SK-N-SH (cell line): Measurements from ENCODE around the gene SHTN1. TPM values are rescaled to one million over a fixed set of nuclear protein-coding genes. Genes with fewer than 3 reads are reported as not detected.

ENCODE experiments used
- CTCF ChIA-PET: fragments of 300-600, 350-600 bp; formaldehyde crosslinking; extraction: SDS; loops from one replicate; lab custom pipeline; 2021; lab: Yijun Ruan, JAX
- POLR2A ChIA-PET: fragments of 350-600 bp; sonication (Branson Sonifier 250); formaldehyde crosslinking; extraction: SDS; loops from one replicate; lab custom pipeline; 2020; ENCODE audit warnings: antibody characterized with exemption, inconsistent platforms; lab: Yijun Ruan, JAX
- DNase-seq: peaks from one replicate; pipeline ENCODE4 v3.0.0; 2012
- H2AFZ ChIP-seq: fragments of 200-600 bp; sonication (generic); 2 replicates; pipeline ENCODE4 v1.8.1; 2016; ENCODE audit warnings: antibody characterized with exemption, mild to moderate bottlenecking, low read depth
- H3F3A ChIP-seq: fragments of 200-600 bp; sonication (generic); replicated peaks from 2 replicates; pipeline ENCODE3; 2016; ENCODE audit warnings: antibody characterized with exemption, mild to moderate bottlenecking; ENCODE audit not compliant: insufficient read depth
- H3K27ac ChIP-seq, 2 experiments: fragments of 200-500 bp in 1 of 2; fragments of 200-600 bp in 1 of 2; sonication (Bioruptor generic) in 1 of 2; sonication (generic), shearing (Covaris generic) in 1 of 2; 2 replicates each; pipeline versions ENCODE4 v1.5.1 to v1.6.1; 2014 to 2016; ENCODE audit warnings: low read depth in 2 of 2, inconsistent platforms in 1 of 2, low read length in 1 of 2, mild to moderate bottlenecking in 1 of 2, mixed read lengths in 1 of 2
- H3K27me3 ChIP-seq: fragments of 200-600 bp; sonication (generic), shearing (Covaris generic); 2 replicates; pipeline ENCODE4 v1.6.1; 2016; ENCODE audit warnings: mixed run types; ENCODE audit not compliant: insufficient read depth
- H3K36me3 ChIP-seq, 2 experiments: fragments of 200-500 bp in 1 of 2; fragments of 200-600 bp in 1 of 2; sonication (Bioruptor generic) in 1 of 2; sonication (generic) in 1 of 2; replicated peaks in 1 of 2; 2 replicates each; pipeline versions ENCODE3 to v1.5.1; 2014 to 2016; ENCODE audit warnings: low read length in 1 of 2, mild to moderate bottlenecking in 1 of 2; ENCODE audit not compliant: insufficient read depth in 2 of 2, control insufficient read depth in 1 of 2
- H3K4me1 ChIP-seq, 2 experiments: fragments of 200-500 bp in 1 of 2; fragments of 200-600 bp in 1 of 2; sonication (Bioruptor generic) in 1 of 2; sonication (generic), shearing (Covaris generic) in 1 of 2; 2 replicates each; pipeline versions ENCODE4 v1.5.1 to v1.6.1; 2014 to 2016; ENCODE audit warnings: low read depth in 1 of 2, low read length in 1 of 2, mixed run types in 1 of 2; ENCODE audit not compliant: insufficient read depth in 2 of 2, control insufficient read depth in 1 of 2
- H3K4me2 ChIP-seq: fragments of 200-600 bp; sonication (generic), shearing (Covaris generic); 2 replicates; pipeline ENCODE4 v1.6.1; 2017; ENCODE audit warnings: mixed run types
- H3K4me3 ChIP-seq, 2 experiments: fragments of 200-500 bp in 1 of 2; fragments of 200-600 bp in 1 of 2; sonication (Bioruptor generic) in 1 of 2; sonication (generic), shearing (Covaris generic) in 1 of 2; 2 replicates each; pipeline versions ENCODE4 v1.5.1 to v1.8.1; 2014 to 2016; ENCODE audit warnings: low read depth in 2 of 2, inconsistent platforms in 1 of 2, low read length in 1 of 2, mild to moderate bottlenecking in 1 of 2, mixed read lengths in 1 of 2, moderate library complexity in 1 of 2
- H3K79me2 ChIP-seq: fragments of 200-600 bp; sonication (generic); 2 replicates; pipeline ENCODE4 v1.8.1; 2017; ENCODE audit warnings: mild to moderate bottlenecking; ENCODE audit not compliant: insufficient read depth
- H3K9ac ChIP-seq: fragments of 200-600 bp; sonication (generic); 2 replicates; pipeline ENCODE4 v1.6.1; 2017; ENCODE audit warnings: mixed run types
- H3K9me2 ChIP-seq: fragments of 200-600 bp; sonication (generic); 2 replicates; pipeline ENCODE4 v1.6.1; 2017; ENCODE audit warnings: mixed run types
- H3K9me3 ChIP-seq: fragments of 200-600 bp; sonication (generic); 2 replicates; pipeline ENCODE4 v1.6.1; 2017; ENCODE audit warnings: mixed run types, mild to moderate bottlenecking, moderate library complexity
- H4K20me1 ChIP-seq: fragments of 200-600 bp; sonication (generic); 2 replicates; pipeline ENCODE4 v1.6.1; 2017; ENCODE audit warnings: mild to moderate bottlenecking, mixed run types; ENCODE audit not compliant: insufficient read depth
- CHD2 ChIP-seq: fragments of 150-350 bp; IDR thresholded peaks from 2 replicates; pipeline ENCODE4 v1.6.1; 2018; ENCODE audit warnings: low read length; ENCODE audit not compliant: partially characterized antibody
- ELF1 ChIP-seq: IDR thresholded peaks from 2 replicates; pipeline ENCODE4 v1.4.0; 2012
- EZH2phosphoT487 ChIP-seq: fragments of 200-600 bp; sonication (generic); IDR thresholded peaks from 2 replicates; pipeline ENCODE4 v1.6.1; 2017; ENCODE audit warnings: low read depth, mixed run types, mild to moderate bottlenecking, antibody characterized with exemption, moderate library complexity, borderline replicate concordance
- FOSL2 ChIP-seq: IDR thresholded peaks from 2 replicates; pipeline ENCODE4 v1.4.0; 2012; ENCODE audit warnings: low read depth, mild to moderate bottlenecking, moderate library complexity, borderline replicate concordance
- GABPA ChIP-seq: IDR thresholded peaks from 2 replicates; pipeline ENCODE4 v1.4.0; 2012; ENCODE audit warnings: low read depth, mild to moderate bottlenecking
- IRF3 ChIP-seq: fragments of 150-350 bp; IDR thresholded peaks from 2 replicates; pipeline ENCODE4 v1.6.1; 2016; ENCODE audit warnings: mild to moderate bottlenecking, low read depth, low read length
- JUND ChIP-seq: IDR thresholded peaks from 2 replicates; pipeline ENCODE4 v1.4.0; 2012
- MAX ChIP-seq: IDR thresholded peaks from 2 replicates; pipeline ENCODE4 v1.4.0; 2012; ENCODE audit warnings: low read depth
- MEF2A ChIP-seq: IDR thresholded peaks from 2 replicates; pipeline ENCODE4 v1.4.0; 2012; ENCODE audit warnings: low read depth, borderline replicate concordance
- MXI1 ChIP-seq: IDR thresholded peaks from 2 replicates; pipeline ENCODE4 v1.6.1; 2012; ENCODE audit warnings: mild to moderate bottlenecking, low read depth, low read length, improper control_type of control experiment
- NFIC ChIP-seq: IDR thresholded peaks from 2 replicates; pipeline ENCODE4 v1.4.0; 2012; ENCODE audit warnings: borderline replicate concordance
- NRF1 ChIP-seq: IDR thresholded peaks from 2 replicates; pipeline ENCODE4 v1.6.1; 2012; ENCODE audit warnings: low read depth, mild to moderate bottlenecking, low read length
- PBX3 ChIP-seq: IDR thresholded peaks from 2 replicates; pipeline ENCODE4; 2012
- POLR2AphosphoS5 ChIP-seq: IDR thresholded peaks from 2 replicates; pipeline ENCODE4 v1.6.1; 2012; ENCODE audit warnings: low read depth, low read length
- RAD21 ChIP-seq: IDR thresholded peaks from 2 replicates; pipeline ENCODE4 v1.6.1; 2012; ENCODE audit warnings: mild to moderate bottlenecking, low read length
- RCOR1 ChIP-seq: fragments of 150-350 bp; IDR thresholded peaks from 2 replicates; pipeline ENCODE4 v1.6.1; 2017; ENCODE audit warnings: antibody characterized with exemption, low read length
- RXRA ChIP-seq: IDR thresholded peaks from 2 replicates; pipeline ENCODE4 v1.4.0; 2012; ENCODE audit warnings: low read depth, mild to moderate bottlenecking, borderline replicate concordance
- SMC3 ChIP-seq: IDR thresholded peaks from 2 replicates; pipeline ENCODE4 v1.6.1; 2012; ENCODE audit warnings: low read depth, low read length, improper control_type of control experiment
- TAF1 ChIP-seq: IDR thresholded peaks from 2 replicates; pipeline ENCODE4 v1.6.1; 2012; ENCODE audit warnings: low read depth, mild to moderate bottlenecking, low read length, moderate library complexity, borderline replicate concordance
- TCF12 ChIP-seq: IDR thresholded peaks from 2 replicates; pipeline ENCODE4 v1.4.0; 2012
- USF1 ChIP-seq: IDR thresholded peaks from 2 replicates; pipeline ENCODE4 v1.4.0; 2012; ENCODE audit warnings: low read depth, borderline replicate concordance
- USF2 ChIP-seq: fragments of 150-350 bp; IDR thresholded peaks from 2 replicates; pipeline ENCODE4 v1.6.1; 2017; ENCODE audit warnings: antibody characterized with exemption, low read length, low read depth, borderline replicate concordance
- ZBTB33 ChIP-seq: IDR thresholded peaks from 2 replicates; pipeline ENCODE4 v1.4.0; 2012; ENCODE audit warnings: low read depth, borderline replicate concordance
- WGBS: methylation state at CpG from one replicate; pipeline ENCODE4 v1.1.6; 2017; ENCODE audit warnings: low lambda C conversion rate; 5-methylcytosine and 5-hydroxymethylcytosine counted together
- polyA plus RNA-seq, 3 experiments: library from polyadenylated mRNA; depleted of rRNA; stranded (reverse); fragments of >200 nt; gene quantifications; 2 replicates each; pipeline ENCODE4 v1.2.3, GENCODE V29; 2012

The SHTN1 gene
- polyA plus RNA-seq, 1 of the 3 experiments (the other 2 are of a cell fraction): 5.2 TPM

- H3K4me1 ChIP-seq: peaks cover 0 to 12% of the 10 kb centered on the region in 2 experiments; a peak in 2 of 4 replicates
- no peaks in the 10 kb centered on the region for H3K9me2 ChIP-seq
- no peaks in the 10 kb centered on the region for H3K79me2 ChIP-seq
- POLR2A ChIA-PET: no interaction called here
- H3K9me3 ChIP-seq: no peaks in the 10 kb centered on the region
- H3K4me3 ChIP-seq: no peak overlapping the region
- no peak for TF ChIP-seq EZH2phosphoT487
- no peak for TF ChIP-seq ELF1
- TF ChIP-seq JUND: peak; percentile 29; the same call in 1 of the 2 replicates
- TF ChIP-seq POLR2AphosphoS5: no peak
- TF ChIP-seq IRF3: no peak
- no peak for TF ChIP-seq ZBTB33
- no peak for TF ChIP-seq RCOR1
- peak; percentile 66 for TF ChIP-seq PBX3
- no peak for TF ChIP-seq MEF2A
- TF ChIP-seq MAX: no peak
- TF ChIP-seq RXRA: no peak
- no peak for TF ChIP-seq TCF12
- TF ChIP-seq USF1: no peak
- no peak for TF ChIP-seq GABPA
- no peak for TF ChIP-seq TAF1
- TF ChIP-seq RAD21: no peak
- no peak for TF ChIP-seq CHD2
- no peak for TF ChIP-seq SMC3
- no peak for TF ChIP-seq NRF1
- no peak for TF ChIP-seq USF2
- TF ChIP-seq FOSL2: peak; percentile 17; the same call in 1 of the 2 replicates
- no peak for TF ChIP-seq NFIC
- TF ChIP-seq MXI1: no peak
- H3K27me3 ChIP-seq: no peaks in the 10 kb centered on the region
- CTCF ChIA-PET: no interaction called here
- DNase-seq: no peak
- H4K20me1 ChIP-seq: no peaks in the 10 kb centered on the region
- peak overlapping the region; percentile 36; the same call in 1 of the 2 replicates for H3K4me2 ChIP-seq
- no peak overlapping the region for H3K9ac ChIP-seq
- peak overlapping the region in 1 of 2 experiments; percentile 76; a peak in 3 of 4 replicates for H3K27ac ChIP-seq
- H3K36me3 ChIP-seq: peaks cover 17 to 22% of the 10 kb centered on the region in 2 experiments
- WGBS: 62% methylated on average over 2 of the region's 2 CpGs
- H3F3A ChIP-seq: peaks cover 11% of the 10 kb centered on the region
- no peak overlapping the region for H2AFZ ChIP-seq
Observed at GRCh38 chr10:116947841-116948529, 57.0 kb downstream of the SHTN1 start.
